PC-3 (cell line): ENCODE results near the gene ESYT2.

ENCODE experiments used
- EZH2phosphoT487 ChIP-seq: fragments of 300-600 bp; sonication (generic); IDR thresholded peaks from 2 replicates; pipeline ENCODE4 v1.6.1; 2018; ENCODE audit warnings: mild to moderate bottlenecking, antibody characterized with exemption, low read length, borderline replicate concordance
- TF ChIP-seq, protein P1 (sequence below): fragments of 300-600 bp; sonication (generic); conservative IDR thresholded peaks from 2 replicates; pipeline ENCODE4 v1.5.1; 2017; ENCODE audit warnings: antibody characterized with exemption, low read depth, mild to moderate bottlenecking, low read length

DNA sequence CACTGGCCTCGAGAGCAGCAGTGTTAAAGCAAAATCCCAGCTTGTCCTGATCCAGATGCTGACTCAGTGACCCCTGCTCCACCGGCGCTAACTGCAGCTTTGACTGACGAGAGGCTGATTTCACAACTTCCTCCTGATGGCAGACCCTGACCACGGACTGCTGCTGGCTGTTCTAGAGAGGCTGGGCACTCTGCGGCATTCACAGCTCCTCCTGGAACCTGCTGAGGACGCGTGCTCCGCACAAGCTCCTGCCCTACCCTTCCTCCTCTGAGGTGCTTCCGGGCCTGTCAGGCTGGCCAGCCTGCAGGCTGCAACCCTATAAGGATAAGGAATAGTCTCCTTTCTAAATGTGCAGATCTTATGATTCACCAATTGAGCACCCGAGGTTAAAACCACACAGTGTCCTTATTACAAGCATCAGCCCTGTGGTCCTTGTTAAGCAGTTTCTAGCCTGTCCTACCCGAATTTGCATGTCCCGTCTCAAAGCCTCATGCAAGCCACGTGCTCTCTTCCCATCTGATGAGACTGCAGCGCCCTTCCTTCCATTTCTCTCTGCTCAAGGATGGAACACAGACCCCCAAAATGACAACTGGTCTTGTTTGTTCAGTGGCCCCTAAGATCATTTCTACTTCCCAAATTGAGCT is 89.2 kb downstream of the ESYT2 start:
- peak; percentile 72 for TF ChIP-seq EZH2phosphoT487
- TF ChIP-seq, protein P1, sequence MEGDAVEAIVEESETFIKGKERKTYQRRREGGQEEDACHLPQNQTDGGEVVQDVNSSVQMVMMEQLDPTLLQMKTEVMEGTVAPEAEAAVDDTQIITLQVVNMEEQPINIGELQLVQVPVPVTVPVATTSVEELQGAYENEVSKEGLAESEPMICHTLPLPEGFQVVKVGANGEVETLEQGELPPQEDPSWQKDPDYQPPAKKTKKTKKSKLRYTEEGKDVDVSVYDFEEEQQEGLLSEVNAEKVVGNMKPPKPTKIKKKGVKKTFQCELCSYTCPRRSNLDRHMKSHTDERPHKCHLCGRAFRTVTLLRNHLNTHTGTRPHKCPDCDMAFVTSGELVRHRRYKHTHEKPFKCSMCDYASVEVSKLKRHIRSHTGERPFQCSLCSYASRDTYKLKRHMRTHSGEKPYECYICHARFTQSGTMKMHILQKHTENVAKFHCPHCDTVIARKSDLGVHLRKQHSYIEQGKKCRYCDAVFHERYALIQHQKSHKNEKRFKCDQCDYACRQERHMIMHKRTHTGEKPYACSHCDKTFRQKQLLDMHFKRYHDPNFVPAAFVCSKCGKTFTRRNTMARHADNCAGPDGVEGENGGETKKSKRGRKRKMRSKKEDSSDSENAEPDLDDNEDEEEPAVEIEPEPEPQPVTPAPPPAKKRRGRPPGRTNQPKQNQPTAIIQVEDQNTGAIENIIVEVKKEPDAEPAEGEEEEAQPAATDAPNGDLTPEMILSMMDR = no peak
